Esophagus squamous epithelium (tissue), 4 donors: ENCODE measurements around the gene WNK2.

Experiments used
- POLR2A ChIP-seq, 4 donors: fragments of 450-650 bp; IDR thresholded peaks; one replicate each; pipeline ENCODE4 v1.6.1; 2017; ENCODE audit warnings: antibody characterized with exemption in 4 of 4, mild to moderate bottlenecking in 4 of 4, moderate library complexity in 3 of 4
- TF ChIP-seq, protein P1 (sequence below), 6 experiments: fragments of 450-650 bp in 4 of 6; fragments of 200-600 bp in 2 of 6; sonication (generic) in 2 of 6; IDR thresholded peaks; one replicate each; pipeline ENCODE4 v1.5.1; 2016 to 2019; ENCODE audit warnings: antibody characterized with exemption in 6 of 6, mild to moderate bottlenecking in 4 of 6, moderate library complexity in 4 of 6

DNA sequence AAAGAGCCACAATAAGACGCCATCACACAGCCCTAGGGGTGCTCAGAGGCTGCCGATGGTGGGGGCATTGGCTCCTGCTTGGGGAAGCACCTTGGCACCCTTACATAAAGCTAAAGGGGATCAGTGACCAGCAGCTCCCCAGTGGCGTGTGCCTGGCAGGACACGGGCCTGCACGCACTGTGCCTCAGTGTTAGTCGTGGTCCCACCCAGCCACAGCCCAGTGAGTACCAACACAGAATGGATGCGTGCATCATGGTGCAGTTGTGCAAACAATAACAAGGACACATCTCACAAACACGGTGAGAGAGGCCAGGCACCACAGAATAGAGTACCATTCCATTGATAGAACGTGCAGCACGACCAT is 103.2 kb downstream of the WNK2 start:
- TF ChIP-seq, protein P1, sequence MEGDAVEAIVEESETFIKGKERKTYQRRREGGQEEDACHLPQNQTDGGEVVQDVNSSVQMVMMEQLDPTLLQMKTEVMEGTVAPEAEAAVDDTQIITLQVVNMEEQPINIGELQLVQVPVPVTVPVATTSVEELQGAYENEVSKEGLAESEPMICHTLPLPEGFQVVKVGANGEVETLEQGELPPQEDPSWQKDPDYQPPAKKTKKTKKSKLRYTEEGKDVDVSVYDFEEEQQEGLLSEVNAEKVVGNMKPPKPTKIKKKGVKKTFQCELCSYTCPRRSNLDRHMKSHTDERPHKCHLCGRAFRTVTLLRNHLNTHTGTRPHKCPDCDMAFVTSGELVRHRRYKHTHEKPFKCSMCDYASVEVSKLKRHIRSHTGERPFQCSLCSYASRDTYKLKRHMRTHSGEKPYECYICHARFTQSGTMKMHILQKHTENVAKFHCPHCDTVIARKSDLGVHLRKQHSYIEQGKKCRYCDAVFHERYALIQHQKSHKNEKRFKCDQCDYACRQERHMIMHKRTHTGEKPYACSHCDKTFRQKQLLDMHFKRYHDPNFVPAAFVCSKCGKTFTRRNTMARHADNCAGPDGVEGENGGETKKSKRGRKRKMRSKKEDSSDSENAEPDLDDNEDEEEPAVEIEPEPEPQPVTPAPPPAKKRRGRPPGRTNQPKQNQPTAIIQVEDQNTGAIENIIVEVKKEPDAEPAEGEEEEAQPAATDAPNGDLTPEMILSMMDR (IDR thresholded peaks at IDR 0.05): no peak
- TF ChIP-seq POLR2A (IDR thresholded peaks at IDR 0.05): no peak
